HG03139 (cell line): ENCODE measurements around the gene C10orf105.
A peak's percentile ranks its signal among the peaks of the same experiment; 100 is the strongest.

Source experiments
- ATAC-seq: cut with Tn5 transposase; IDR thresholded peaks from one replicate; pipeline ENCODE4 v1.9.1; 2021; ENCODE audit not compliant: unreplicated experiment

C10orf105 gene

GRCh38 chr10:71751515-71752224, 32.1 kb upstream of the C10orf105 start:
- ATAC-seq, result no peak

DNA sequence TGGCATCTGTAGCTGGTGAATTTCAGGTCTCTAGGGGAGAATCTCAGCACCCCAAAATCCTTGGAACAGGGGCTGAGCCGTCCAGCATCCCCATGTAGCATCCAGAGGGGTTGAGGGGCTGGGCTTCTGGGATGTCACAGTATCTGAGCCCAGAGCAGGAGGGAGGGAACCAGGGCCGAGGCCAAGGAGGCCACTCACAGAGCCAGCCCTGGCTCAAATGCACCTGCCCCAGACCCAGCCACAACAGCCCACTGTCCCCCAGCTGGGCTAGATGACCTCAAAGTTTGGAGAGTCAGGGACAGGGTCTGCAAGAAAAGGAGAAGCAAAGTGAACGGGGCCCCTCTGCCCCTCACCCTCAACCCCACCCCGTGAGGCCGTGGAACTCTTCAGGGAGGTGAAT, 31.4 kb upstream of the C10orf105 start:
- no peak for ATAC-seq

DNA sequence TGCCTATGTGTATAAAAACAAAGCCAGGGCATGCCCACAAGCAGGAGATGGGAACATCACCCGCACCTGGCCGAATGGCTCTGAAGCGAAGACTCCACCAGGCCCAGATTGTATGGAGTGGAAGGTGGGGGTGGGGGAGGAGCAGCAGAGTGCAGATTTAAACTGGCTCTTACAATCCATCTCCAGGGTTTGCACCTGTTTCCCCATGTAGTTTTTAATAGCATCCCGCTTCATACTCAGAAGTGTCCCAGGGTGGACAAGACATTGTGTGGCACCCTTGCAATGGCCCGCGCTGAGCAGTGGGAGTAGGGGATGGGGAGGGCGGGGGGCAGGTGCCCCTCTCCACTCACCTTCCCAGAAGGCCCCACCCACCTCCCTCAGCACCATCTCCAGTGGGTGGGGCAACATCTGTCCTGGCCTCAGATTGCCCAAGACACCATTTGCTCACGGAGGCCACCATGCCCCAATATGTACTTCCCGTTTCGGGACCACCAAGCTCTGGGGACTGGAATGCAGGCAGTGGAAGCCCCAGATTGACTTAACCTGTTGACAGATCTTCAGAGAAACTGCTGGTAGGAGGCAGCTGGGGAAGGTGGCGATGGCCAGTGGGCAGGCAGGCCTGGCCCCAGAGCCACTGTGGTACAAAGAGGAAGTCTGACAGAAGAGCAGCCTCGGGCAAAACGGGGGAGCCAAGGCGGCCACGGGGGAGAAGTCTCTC, 30.7 kb upstream of the C10orf105 start:
- no peak for ATAC-seq

DNA sequence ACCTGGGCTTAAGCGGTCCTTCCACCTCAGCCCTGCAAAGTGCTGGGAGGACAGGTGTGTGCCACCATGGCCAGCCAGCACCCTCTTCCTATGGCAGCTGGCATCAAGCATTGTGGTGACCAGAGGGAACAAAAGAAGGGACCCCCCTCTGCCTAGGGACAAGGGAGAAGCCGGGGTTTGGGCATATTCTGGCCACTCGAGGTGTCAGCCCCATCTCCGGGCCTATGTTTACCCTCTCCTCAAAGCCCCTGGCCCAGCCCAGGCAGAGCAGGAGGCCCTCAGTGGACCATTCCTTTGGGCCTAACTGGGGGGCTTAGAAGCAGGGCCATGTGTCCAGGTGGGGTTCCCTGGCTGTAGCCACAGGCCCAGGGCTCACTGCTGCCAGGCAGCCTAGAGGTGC, 29.8 kb upstream of the C10orf105 start:
- ATAC-seq, result no peak

DNA sequence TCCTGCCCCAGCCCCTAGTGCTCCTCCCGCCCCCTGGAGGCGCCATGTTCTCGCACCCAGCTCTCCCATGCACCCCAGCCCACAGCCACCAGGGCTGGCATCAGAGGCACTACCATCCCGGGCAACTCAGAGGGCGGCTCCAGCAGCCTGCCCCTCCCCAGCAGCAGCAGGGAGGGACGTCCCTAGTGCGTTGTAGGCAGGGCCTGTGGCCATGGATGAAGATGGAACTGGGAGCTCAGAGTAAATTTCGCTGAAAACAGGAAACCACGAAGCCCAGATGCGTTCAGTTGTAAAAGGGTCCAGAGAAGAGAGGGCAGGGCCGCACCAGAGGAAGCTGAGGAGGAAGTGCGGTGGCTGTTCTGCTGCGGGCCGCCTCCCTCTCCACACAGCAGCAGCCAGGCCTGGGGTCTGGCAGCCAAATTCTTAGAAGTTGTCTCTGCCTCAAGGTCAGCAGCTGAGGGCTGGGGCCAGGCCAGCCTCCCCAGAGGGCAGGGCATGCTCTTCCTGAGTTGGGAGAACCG, 29.2 kb upstream of the C10orf105 start:
- ATAC-seq, result peak; percentile 51

DNA sequence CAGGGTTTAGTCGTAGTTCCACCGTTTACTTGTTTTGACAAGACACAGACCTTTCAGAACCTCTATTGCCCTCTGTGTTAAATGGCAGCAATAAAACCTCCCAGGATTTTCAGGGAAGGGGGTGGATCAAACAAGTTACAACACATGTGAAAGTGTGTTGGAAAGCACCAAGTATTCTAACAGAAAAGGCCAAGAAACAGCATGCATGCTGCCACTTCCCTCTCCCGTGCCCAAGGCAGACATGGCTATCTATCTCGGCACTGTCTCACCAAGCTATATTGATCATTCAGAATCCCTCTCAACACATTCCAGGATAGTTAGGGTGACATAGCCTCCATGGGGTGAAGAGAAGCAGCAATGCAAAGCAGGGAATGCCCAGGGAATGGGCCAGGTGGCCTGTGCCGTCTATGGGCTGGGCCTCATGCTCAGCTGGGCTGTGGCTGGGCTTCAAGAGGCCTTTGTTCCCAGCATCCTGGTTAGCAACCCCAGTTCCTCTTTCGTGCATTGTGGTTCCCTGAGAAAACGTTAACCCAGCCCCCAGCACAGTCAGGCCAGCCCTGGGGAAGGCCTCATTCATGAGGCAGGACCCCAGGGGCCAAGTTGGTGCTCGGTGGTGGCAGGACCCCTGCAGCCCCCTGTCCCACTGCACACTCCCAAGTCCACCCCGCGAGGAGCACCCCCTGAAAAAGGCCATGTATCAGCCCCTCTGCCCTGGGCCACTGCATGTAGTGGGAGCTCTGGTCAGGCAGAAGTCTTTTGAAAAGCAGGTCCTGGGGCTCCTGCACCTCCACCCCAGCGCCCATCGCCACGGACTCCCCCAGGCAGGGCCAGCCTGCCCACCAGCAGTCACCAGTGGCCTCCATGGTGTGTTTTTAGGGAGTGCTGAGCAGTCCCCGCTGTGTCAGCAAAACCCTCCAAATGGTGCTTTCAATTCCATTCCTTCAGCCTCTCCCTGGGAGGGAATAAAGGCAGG, 28.3 kb upstream of the C10orf105 start:
- ATAC-seq, result no peak

DNA sequence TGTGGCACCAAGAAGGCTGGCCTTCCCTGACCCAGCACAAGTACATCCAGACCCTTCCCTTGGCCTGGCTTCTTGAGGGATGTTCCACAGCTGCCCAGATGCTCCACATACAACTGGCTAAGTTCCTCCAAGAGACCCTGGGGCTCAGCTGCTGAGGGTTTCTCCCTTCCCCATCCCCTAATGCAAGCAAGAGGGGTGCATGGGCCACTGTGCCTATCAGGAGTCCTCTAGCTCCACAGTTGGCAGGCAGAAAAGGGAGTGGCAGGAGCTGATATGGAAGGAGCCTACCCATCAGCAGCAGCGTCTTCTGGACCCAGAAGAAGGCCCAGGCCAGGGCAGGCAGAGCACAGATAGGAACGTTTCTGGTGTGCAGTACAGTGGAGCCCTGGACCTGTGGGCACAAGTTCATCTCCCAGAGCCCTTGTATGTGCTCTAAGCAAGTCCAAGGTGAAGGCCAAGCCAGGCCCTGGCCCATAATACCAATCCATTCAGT, 27.5 kb upstream of the C10orf105 start:
- ATAC-seq, result no peak

GRCh38 chr10:71746344-71747037, 26.9 kb upstream of the C10orf105 start:
- no peak for ATAC-seq

- ATAC-seq, result no peak
Observed at GRCh38 chr10:71745664-71746250, 26.2 kb upstream of the C10orf105 start.

- no peak for ATAC-seq
Observed at GRCh38 chr10:71744897-71745663, 25.5 kb upstream of the C10orf105 start.

DNA sequence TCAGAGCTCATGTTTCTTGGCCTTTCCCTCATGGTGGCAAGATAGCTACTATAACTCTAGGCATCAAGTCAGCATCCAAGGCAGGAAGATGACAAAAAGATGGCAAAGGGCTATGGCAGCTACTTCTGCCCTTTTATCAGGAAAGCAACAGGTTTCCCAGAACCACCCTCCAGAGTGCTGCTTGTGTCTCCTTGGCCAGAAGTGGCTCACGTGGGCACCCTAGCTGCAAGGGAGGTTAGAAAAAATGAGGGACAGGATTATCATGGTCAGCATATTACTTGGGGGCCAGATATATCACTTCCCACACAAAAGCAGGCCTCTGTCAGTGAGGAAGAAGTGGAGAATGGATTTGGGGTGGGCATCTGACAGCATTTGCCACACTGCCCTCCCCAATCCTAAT, 24.3 kb upstream of the C10orf105 start:
- ATAC-seq, result no peak

- no peak for ATAC-seq
Observed at GRCh38 chr10:71743089-71743838, 23.7 kb upstream of the C10orf105 start.

- ATAC-seq, result no peak
Observed at GRCh38 chr10:71742301-71743088, 22.9 kb upstream of the C10orf105 start.

DNA sequence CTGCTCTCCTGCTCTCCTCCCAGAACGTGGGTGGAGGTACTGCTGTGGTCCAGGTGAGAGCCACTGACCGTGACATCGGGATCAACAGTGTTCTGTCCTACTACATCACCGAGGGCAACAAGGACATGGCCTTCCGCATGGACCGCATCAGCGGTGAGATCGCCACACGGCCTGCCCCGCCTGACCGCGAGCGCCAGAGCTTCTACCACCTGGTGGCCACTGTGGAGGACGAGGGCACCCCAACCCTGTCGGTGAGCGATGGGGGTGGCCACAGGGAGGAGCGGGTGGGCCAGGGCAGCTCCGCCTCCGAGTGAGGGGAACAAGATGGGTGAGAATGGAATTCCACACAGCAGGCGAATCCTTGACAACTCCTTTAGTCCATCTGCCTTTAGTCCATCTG, 22.1 kb upstream of the C10orf105 start:
- ATAC-seq, result no peak

DNA sequence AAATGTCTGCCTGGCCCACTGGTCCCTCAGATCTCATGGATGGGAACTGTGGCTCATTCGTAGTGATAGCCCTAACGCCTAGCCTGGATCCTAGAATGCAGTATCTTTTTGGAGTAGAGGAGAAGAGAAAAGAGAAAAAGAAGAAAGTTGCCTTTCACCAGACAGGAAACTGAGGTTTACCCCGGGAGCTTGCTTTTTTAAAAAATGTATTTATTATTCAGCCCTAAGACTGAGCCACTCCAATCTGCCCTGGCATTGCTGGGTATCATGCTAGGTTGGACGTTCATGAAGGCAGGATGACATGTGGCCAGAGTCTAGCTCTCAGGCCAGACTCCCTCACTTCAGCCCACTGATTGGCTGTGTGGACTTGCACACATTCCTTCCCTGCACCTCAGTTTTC, 21.5 kb upstream of the C10orf105 start:
- no peak for ATAC-seq

GRCh38 chr10:71740069-71740653, 20.6 kb upstream of the C10orf105 start:
- ATAC-seq, result no peak

DNA sequence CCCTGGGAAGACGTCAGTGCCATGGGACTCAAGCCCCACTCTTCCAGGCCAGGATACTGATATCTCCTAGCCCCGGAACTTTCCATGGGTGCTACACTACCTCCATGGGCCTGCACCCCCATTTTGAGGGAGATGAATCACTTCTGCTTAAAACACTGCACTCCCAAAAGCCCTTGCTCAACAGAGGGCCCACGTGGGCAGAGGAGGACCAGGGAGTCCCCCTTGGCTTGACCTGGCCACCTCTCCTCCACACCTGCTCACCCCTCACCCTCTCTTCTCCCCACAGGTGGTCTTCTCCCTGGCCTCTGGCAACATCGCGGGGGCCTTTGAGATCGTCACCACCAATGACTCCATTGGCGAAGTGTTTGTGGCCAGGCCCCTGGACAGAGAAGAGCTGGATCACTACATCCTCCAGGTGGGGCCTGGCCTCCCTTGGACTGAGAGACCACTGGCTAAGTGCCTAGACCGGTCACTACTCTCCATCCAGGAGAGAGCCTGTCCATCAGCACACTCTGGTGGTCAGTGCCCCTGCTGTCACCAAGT, 19.9 kb upstream of the C10orf105 start:
- no peak for ATAC-seq
